HepG2 (cell line): Measurements from ENCODE around the gene IFI35. TPM values are rescaled to one million over a fixed set of nuclear protein-coding genes. Genes with fewer than 3 reads are reported as not detected.

Experiments used
- MYC ChIP-seq: sonication (generic); formaldehyde crosslinking; IDR thresholded peaks from 2 replicates; pipeline ENCODE4 v1.9.0; 2021; ENCODE audit warnings: missing genetic modification reagents, borderline replicate concordance
- NCOR1 ChIP-seq: fragments of 200-600 bp; sonication (generic); IDR thresholded peaks from 2 replicates; pipeline ENCODE4 v1.7.0; 2017; ENCODE audit warnings: antibody characterized with exemption, low read length, borderline replicate concordance
- NFYB ChIP-seq: sonication (generic); formaldehyde crosslinking; IDR thresholded peaks from 2 replicates; pipeline ENCODE4 v1.4.0; 2020; ENCODE audit warnings: missing genetic modification reagents
- NPAS2 ChIP-seq: sonication (generic); formaldehyde crosslinking; IDR thresholded peaks from 2 replicates; pipeline ENCODE4 v1.8.0; 2022; ENCODE audit warnings: mild to moderate bottlenecking, missing genetic modification reagents, borderline replicate concordance
- POLR2G ChIP-seq: fragments of 200-400 bp; formaldehyde crosslinking; IDR thresholded peaks from 2 replicates; pipeline ENCODE4 v1.6.1; 2018; ENCODE audit warnings: mild to moderate bottlenecking, low read depth, low read length, moderate library complexity
- RBFOX2 ChIP-seq: fragments of 200-400 bp; formaldehyde crosslinking; IDR thresholded peaks from 2 replicates; pipeline ENCODE4 v1.6.1; 2017; ENCODE audit warnings: low read depth, mild to moderate bottlenecking, low read length
- RFX5 ChIP-seq: IDR thresholded peaks from 2 replicates; pipeline ENCODE4 v1.6.1; 2011; ENCODE audit warnings: low read depth, low read length, improper control_type of control experiment
- TAF1 ChIP-seq: sonication (generic); formaldehyde crosslinking; IDR thresholded peaks from 2 replicates; pipeline ENCODE4 v1.4.0; 2020; ENCODE audit warnings: missing genetic modification reagents
- ZNF232 ChIP-seq: sonication (generic); formaldehyde crosslinking; IDR thresholded peaks from 2 replicates; pipeline ENCODE4 v1.4.0; 2020; ENCODE audit warnings: missing genetic modification reagents, borderline replicate concordance
- ZSCAN29 ChIP-seq: sonication (generic); formaldehyde crosslinking; conservative IDR thresholded peaks from 2 replicates; pipeline ENCODE4 v1.4.0; 2020; ENCODE audit warnings: mild to moderate bottlenecking, missing genetic modification reagents
- polyA plus RNA-seq, 8 experiments: library from polyadenylated mRNA; depleted of rRNA in 3 of 8; stranded (reverse) in 7 of 8; unstranded in 1 of 8; fragments of >200 nt; fragmentation: Illumina TruSeq in 4 of 8; extraction: Trizol in 4 of 8; gene quantifications; 2 replicates each; pipeline versions ENCODE4 v1.2.1 to v1.2.3, GENCODE V29; 2011 to 2016; ENCODE audit warnings: low read depth in 4 of 8, missing spikeins in 1 of 8, mixed read lengths in 1 of 8; ENCODE audit not compliant: insufficient read depth in 1 of 8
- total RNA-seq, 5 experiments: library from RNA; depleted of rRNA; stranded (reverse); fragments of >200 nt; fragmentation: Illumina TruSeq; extraction: Trizol; gene quantifications; 2 replicates each; pipeline ENCODE4 v1.2.3, GENCODE V29; 2016; ENCODE audit warnings: low read depth in 1 of 5
- TF ChIP-seq, protein P1 (sequence below): sonication (generic); formaldehyde crosslinking; IDR thresholded peaks from 2 replicates; pipeline ENCODE4 v1.5.1; 2020; ENCODE audit warnings: mild to moderate bottlenecking, moderate library complexity, missing genetic modification reagents
- TF ChIP-seq, protein P2 (sequence below): sonication (generic); formaldehyde crosslinking; IDR thresholded peaks from 2 replicates; pipeline ENCODE4 v1.8.0; 2022; ENCODE audit warnings: missing genetic modification reagents, mild to moderate bottlenecking, inconsistent platforms, borderline replicate concordance
- TF ChIP-seq, protein P3 (sequence below): sonication (generic); formaldehyde crosslinking; IDR thresholded peaks from 2 replicates; pipeline ENCODE4 v1.4.0; 2020; ENCODE audit warnings: missing genetic modification reagents, borderline replicate concordance

IFI35 gene
- total and polyA plus RNA-seq, 2 of the 13 experiments (the other 11 are each of a cell fraction or from before 2014, with no cell fraction given), result 28.9 to 38.1 TPM

DNA sequence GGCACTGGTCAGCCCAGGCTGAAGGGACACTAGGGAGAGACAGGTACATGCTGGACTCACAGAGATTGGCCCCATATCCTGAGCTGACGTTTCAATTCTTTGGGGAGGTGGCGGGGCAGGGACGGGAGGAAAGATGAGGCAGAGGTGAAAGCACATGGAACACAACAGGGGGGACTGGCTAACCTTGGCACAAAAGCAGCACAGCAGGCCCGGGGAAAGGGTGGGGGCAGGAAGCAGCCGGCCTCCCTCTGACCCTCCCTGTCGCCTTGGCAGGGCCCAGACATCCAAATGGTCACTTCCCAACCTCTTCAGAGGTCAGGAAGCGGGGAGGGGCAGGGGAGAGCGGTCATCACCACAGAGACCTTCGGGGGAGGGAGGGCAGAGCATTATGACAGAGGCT is 9.0 kb downstream of the IFI35 start (continued):
- TF ChIP-seq NCOR1 (no peak), TAF1 (CRISPR knock-in tag) (no peak), ZNF232 (no peak), NPAS2 (CRISPR knock-in tag) (no peak), RFX5 (no peak), MYC (0 out of 2 replicates have a peak, but pooled peaks have one; percentile 9), RBFOX2 (0 out of 2 replicates have a peak, but pooled peaks have one; percentile 42), NFYB (CRISPR knock-in tag) (no peak), POLR2G (0 out of 2 replicates have a peak, but pooled peaks have one; percentile 6), ZSCAN29 (no peak)
- TF ChIP-seq, protein P1, sequence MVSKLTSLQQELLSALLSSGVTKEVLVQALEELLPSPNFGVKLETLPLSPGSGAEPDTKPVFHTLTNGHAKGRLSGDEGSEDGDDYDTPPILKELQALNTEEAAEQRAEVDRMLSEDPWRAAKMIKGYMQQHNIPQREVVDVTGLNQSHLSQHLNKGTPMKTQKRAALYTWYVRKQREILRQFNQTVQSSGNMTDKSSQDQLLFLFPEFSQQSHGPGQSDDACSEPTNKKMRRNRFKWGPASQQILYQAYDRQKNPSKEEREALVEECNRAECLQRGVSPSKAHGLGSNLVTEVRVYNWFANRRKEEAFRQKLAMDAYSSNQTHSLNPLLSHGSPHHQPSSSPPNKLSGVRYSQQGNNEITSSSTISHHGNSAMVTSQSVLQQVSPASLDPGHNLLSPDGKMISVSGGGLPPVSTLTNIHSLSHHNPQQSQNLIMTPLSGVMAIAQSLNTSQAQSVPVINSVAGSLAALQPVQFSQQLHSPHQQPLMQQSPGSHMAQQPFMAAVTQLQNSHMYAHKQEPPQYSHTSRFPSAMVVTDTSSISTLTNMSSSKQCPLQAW (CRISPR knock-in tag), result no peak
- TF ChIP-seq, protein P2, sequence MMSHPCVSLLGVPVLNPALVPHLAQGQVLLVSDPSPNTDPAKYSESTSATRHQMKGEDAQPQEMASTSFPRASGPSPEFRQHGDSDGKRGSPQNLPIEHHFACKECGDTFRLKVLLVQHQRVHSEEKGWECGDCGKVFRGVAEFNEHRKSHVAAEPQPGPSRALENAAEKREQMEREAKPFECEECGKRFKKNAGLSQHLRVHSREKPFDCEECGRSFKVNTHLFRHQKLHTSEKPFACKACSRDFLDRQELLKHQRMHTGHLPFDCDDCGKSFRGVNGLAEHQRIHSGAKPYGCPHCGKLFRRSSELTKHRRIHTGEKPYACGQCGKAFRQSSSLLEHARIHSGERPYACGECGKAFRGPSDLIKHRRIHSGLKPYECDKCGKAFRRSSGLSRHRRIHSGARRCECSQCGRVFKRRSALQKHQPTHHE (CRISPR knock-in tag), result no peak
- TF ChIP-seq, protein P3, sequence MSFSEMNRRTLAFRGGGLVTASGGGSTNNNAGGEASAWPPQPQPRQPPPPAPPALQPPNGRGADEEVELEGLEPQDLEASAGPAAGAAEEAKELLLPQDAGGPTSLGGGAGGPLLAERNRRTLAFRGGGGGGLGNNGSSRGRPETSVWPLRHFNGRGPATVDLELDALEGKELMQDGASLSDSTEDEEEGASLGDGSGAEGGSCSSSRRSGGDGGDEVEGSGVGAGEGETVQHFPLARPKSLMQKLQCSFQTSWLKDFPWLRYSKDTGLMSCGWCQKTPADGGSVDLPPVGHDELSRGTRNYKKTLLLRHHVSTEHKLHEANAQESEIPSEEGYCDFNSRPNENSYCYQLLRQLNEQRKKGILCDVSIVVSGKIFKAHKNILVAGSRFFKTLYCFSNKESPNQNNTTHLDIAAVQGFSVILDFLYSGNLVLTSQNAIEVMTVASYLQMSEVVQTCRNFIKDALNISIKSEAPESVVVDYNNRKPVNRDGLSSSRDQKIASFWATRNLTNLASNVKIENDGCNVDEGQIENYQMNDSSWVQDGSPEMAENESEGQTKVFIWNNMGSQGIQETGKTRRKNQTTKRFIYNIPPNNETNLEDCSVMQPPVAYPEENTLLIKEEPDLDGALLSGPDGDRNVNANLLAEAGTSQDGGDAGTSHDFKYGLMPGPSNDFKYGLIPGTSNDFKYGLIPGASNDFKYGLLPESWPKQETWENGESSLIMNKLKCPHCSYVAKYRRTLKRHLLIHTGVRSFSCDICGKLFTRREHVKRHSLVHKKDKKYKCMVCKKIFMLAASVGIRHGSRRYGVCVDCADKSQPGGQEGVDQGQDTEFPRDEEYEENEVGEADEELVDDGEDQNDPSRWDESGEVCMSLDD (CRISPR knock-in tag), result no peak
